ENCODE results near the gene UNC5C. TPM values are rescaled to one million over a fixed set of nuclear protein-coding genes. Genes with fewer than 3 reads are reported as not detected.

UNC5C gene
- total and polyA plus RNA-seq, 2 of the 8 experiments (the other 6 are each of a cell fraction or from before 2014, with no cell fraction given), result 0.30 to 1.3 TPM

DNA sequence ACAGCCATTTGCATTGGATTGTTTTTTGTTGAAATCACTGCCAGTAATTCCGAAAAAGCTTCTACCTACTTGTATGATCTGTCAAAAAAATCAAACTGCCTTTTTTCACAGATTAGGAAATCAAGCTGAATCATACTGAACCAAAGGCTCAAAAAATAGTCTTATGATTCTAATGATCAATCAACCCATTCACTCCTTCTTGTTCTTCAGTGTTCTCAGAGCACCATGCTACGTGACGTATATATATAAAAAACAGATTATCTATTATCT lies 187.1 kb downstream of the UNC5C start:
- no peak overlapping the region for H4K91ac ChIP-seq (replicated peaks; ENCODE audit: insufficient read length, low read length)
- no peak for DNase-seq (ENCODE audit: low read depth in 1 of 2, low spot score in 2 of 2)
- H3K56ac ChIP-seq (replicated peaks; ENCODE audit: insufficient read length, low read depth, low read length), result no peak overlapping the region
- no peak for TF ChIP-seq FOSL1 (IDR thresholded peaks at IDR 0.05; ENCODE audit: insufficient read depth, low read depth, low read length)
- TF ChIP-seq CREB1 (IDR thresholded peaks at IDR 0.05), result no peak
- TF ChIP-seq RFX5 (IDR thresholded peaks at IDR 0.05; ENCODE audit: borderline replicate concordance, low read depth, low read length), result no peak
- no peak for TF ChIP-seq CHD1 (IDR thresholded peaks at IDR 0.05; ENCODE audit: low read depth, low read length)
- no peak for TF ChIP-seq SAP30 (IDR thresholded peaks at IDR 0.05; ENCODE audit: insufficient read depth, insufficient replicate concordance, low read length)
- TF ChIP-seq GTF2F1 (IDR thresholded peaks at IDR 0.05; ENCODE audit: borderline replicate concordance, low read depth, low read length), result no peak
- TF ChIP-seq, protein P1, sequence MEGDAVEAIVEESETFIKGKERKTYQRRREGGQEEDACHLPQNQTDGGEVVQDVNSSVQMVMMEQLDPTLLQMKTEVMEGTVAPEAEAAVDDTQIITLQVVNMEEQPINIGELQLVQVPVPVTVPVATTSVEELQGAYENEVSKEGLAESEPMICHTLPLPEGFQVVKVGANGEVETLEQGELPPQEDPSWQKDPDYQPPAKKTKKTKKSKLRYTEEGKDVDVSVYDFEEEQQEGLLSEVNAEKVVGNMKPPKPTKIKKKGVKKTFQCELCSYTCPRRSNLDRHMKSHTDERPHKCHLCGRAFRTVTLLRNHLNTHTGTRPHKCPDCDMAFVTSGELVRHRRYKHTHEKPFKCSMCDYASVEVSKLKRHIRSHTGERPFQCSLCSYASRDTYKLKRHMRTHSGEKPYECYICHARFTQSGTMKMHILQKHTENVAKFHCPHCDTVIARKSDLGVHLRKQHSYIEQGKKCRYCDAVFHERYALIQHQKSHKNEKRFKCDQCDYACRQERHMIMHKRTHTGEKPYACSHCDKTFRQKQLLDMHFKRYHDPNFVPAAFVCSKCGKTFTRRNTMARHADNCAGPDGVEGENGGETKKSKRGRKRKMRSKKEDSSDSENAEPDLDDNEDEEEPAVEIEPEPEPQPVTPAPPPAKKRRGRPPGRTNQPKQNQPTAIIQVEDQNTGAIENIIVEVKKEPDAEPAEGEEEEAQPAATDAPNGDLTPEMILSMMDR (IDR thresholded peaks at IDR 0.05; ENCODE audit: control extremely low read depth in 1 of 3, insufficient read depth in 1 of 3, low read depth in 1 of 3, low read length in 3 of 3), result no peak
- TF ChIP-seq RNF2 (IDR thresholded peaks at IDR 0.05; ENCODE audit: borderline replicate concordance, low read depth, low read length, missing control alignments, poor library complexity, severe bottlenecking), result no peak
- no peak for TF ChIP-seq RXRA (IDR thresholded peaks at IDR 0.05; ENCODE audit: insufficient read depth, low read depth, low read length)
- no peak overlapping the region for H2BK5ac ChIP-seq (ENCODE audit: low read depth, low read length)
- no peak overlapping the region for H3K27ac ChIP-seq (ENCODE audit: low read depth, low read length)
- no peaks in the 10 kb centered on the region for H3K36me3 ChIP-seq (ENCODE audit: control insufficient read depth in 2 of 4, insufficient read depth in 4 of 4, low read length in 3 of 4)
- H3K79me2 ChIP-seq (ENCODE audit: control insufficient read depth in 1 of 2, insufficient read depth in 2 of 2, low read length in 2 of 2), result no peaks in the 10 kb centered on the region
- H2AFZ ChIP-seq (ENCODE audit: low read length), result no peak overlapping the region
- no peak overlapping the region for H3K4me2 ChIP-seq (ENCODE audit: insufficient read depth in 1 of 2, low read depth in 2 of 2, low read length in 2 of 2)
- no peaks in the 10 kb centered on the region for H4K20me1 ChIP-seq (replicated peaks in 1 of 2; ENCODE audit: control insufficient read depth in 1 of 2, insufficient read depth in 2 of 2, low read length in 2 of 2)
- no peak overlapping the region for H2BK12ac ChIP-seq (ENCODE audit: low read depth, low read length)
- H3K27me3 ChIP-seq (replicated peaks in 1 of 4; ENCODE audit: control insufficient read depth in 3 of 4, extremely low read depth in 1 of 4, insufficient read depth in 3 of 4, low read length in 3 of 4), result no peaks in the 10 kb centered on the region
- H3K4me1 ChIP-seq (replicated peaks in 1 of 4; ENCODE audit: control insufficient read depth in 3 of 4, insufficient read depth in 4 of 4, low read length in 3 of 4), result peaks cover 0 to 2% (median 0%) of the 10 kb centered on the region in 4 experiments; a peak in 1 of 7 replicates
- H3K9ac ChIP-seq (replicated peaks in 1 of 4; ENCODE audit: extremely low read depth in 1 of 4, low read depth in 3 of 4, low read length in 3 of 4), result no peak overlapping the region
- no peak overlapping the region for H3K18ac ChIP-seq (ENCODE audit: extremely low read depth, low read length)
- H3K4ac ChIP-seq (replicated peaks; ENCODE audit: insufficient read length, low read depth, low read length), result no peak overlapping the region
- no peaks in the 10 kb centered on the region for H3K79me1 ChIP-seq (ENCODE audit: low read depth, low read length)
- H3K9me3 ChIP-seq (ENCODE audit: insufficient read depth in 2 of 2, low read depth in 1 of 2, low read length in 1 of 2), result no peaks in the 10 kb centered on the region
- FAIRE-seq, result no peak
- H2AK5ac ChIP-seq (ENCODE audit: low read depth, low read length), result no peak overlapping the region
- H2BK120ac ChIP-seq (replicated peaks; ENCODE audit: low read depth, low read length), result no peak overlapping the region
- no peak overlapping the region for H3K23ac ChIP-seq (ENCODE audit: insufficient read length)
- H3K23me2 ChIP-seq (ENCODE audit: low read depth, low read length), result no peaks in the 10 kb centered on the region
- no peak overlapping the region for H2BK20ac ChIP-seq (ENCODE audit: low read length)
- H3K14ac ChIP-seq (ENCODE audit: insufficient read length), result no peak overlapping the region
- H3K4me3 ChIP-seq (ENCODE audit: extremely low read depth in 1 of 4, insufficient read depth in 2 of 4, low read depth in 3 of 4, low read length in 4 of 4), result no peak overlapping the region
- WGBS, 2 experiments (ENCODE audit: extremely low coverage in 1 of 2, insufficient coverage in 1 of 2, insufficient read length in 1 of 2, insufficient replicate concordance in 2 of 2, low coverage in 1 of 2, low lambda C conversion rate in 2 of 2, missing lambda C conversion rate in 1 of 2), result 94% methylated on average over 3 of the region's 3 CpGs; no CpG with 5 or more reads in 1 of the 2 experiments
- H4K8ac ChIP-seq (ENCODE audit: extremely low read depth, insufficient read depth, low read length), result no peak overlapping the region
- H2BK15ac ChIP-seq (ENCODE audit: low read length), result no peak overlapping the region
- ChIA-PET POLR2A (ENCODE audit: partially characterized antibody) (no interaction called here), CTCF (ENCODE audit: partially characterized antibody) (interaction anchor here (1.5 kb wide), 1 partner anchor 23 kb away, joined by 4 read pairs; no protein-coding TSS in a partner anchor)
- no peak overlapping the region for H4K5ac ChIP-seq (ENCODE audit: insufficient read length, low read depth, low read length)
